SK-N-SH treated with all-trans-retinoic acid at 6 μM for 48 hours (cell line): ENCODE results near the gene FLVCR1.
"Not testable (repeated sequence)": the region's sequence is repeated elsewhere in the genome, so short reads cannot be mapped to it uniquely, and the experiment has no call there.

Experiments
- ATAC-seq: fragments of 200-7000 bp; cut with Tn5 transposase; 3 replicates; pipeline ENCODE4 v1.9.1; 2020; ENCODE audit warnings: mild to moderate bottlenecking, moderate library complexity
- BACH2 ChIP-seq: fragments of 250-450 bp; sonication (Bioruptor Pico); IDR thresholded peaks from 2 replicates; pipeline ENCODE4 v1.9.0; 2021; ENCODE audit warnings: mild to moderate bottlenecking, borderline replicate concordance
- CSDC2 ChIP-seq: fragments of 250-450 bp; sonication (Bioruptor Pico); IDR thresholded peaks from 2 replicates; pipeline ENCODE4 v1.5.0; 2020; ENCODE audit warnings: mild to moderate bottlenecking, moderate library complexity
- ESRRG ChIP-seq: fragments of 250-450 bp; sonication (Bioruptor Pico); IDR thresholded peaks from 2 replicates; pipeline ENCODE4 v1.6.1; 2021; ENCODE audit warnings: mild to moderate bottlenecking
- GLIS3 ChIP-seq: fragments of 250-450 bp; sonication (Bioruptor Pico); IDR thresholded peaks from 2 replicates; pipeline ENCODE4 v1.5.0; 2020; ENCODE audit warnings: mild to moderate bottlenecking, moderate library complexity
- ISL1 ChIP-seq: fragments of 250-450 bp; sonication (Bioruptor Pico); IDR thresholded peaks from 2 replicates; pipeline ENCODE4 v2.1.2; 2022; ENCODE audit warnings: mild to moderate bottlenecking, moderate library complexity
- PPARA ChIP-seq: fragments of 250-450 bp; sonication (Bioruptor Pico); IDR thresholded peaks from 2 replicates; pipeline ENCODE4 v1.5.0; 2020; ENCODE audit warnings: mild to moderate bottlenecking, borderline replicate concordance
- SNAI2 ChIP-seq: fragments of 250-450 bp; sonication (Bioruptor Pico); IDR thresholded peaks from 2 replicates; pipeline ENCODE4 v1.5.0; 2020; ENCODE audit warnings: mild to moderate bottlenecking, moderate library complexity
- TCF4 ChIP-seq: fragments of 250-450 bp; sonication (Bioruptor Pico); IDR thresholded peaks from 2 replicates; pipeline ENCODE4 v1.8.0; 2021; ENCODE audit warnings: mild to moderate bottlenecking, moderate library complexity, borderline replicate concordance
- TOX ChIP-seq: fragments of 250-450 bp; sonication (Bioruptor Pico); IDR thresholded peaks from 2 replicates; pipeline ENCODE4 v1.8.0; 2021; ENCODE audit warnings: mild to moderate bottlenecking, moderate library complexity, borderline replicate concordance
- ZC3H10 ChIP-seq: fragments of 250-450 bp; sonication (Bioruptor Pico); IDR thresholded peaks from 2 replicates; pipeline ENCODE4 v1.5.1; 2021; ENCODE audit warnings: mild to moderate bottlenecking, moderate library complexity
- ZFP30 ChIP-seq: fragments of 450-650 bp; formaldehyde crosslinking; IDR thresholded peaks from 2 replicates; pipeline ENCODE4 v1.5.0; 2022; ENCODE audit warnings: mild to moderate bottlenecking, moderate library complexity
- ZNF70 ChIP-seq: fragments of 450-650 bp; formaldehyde crosslinking; IDR thresholded peaks from 2 replicates; pipeline ENCODE4 v1.5.0; 2020; ENCODE audit warnings: mild to moderate bottlenecking, moderate library complexity
- TF ChIP-seq, protein P1 (sequence below): fragments of 250-450 bp; sonication (Bioruptor Pico); IDR thresholded peaks from 2 replicates; pipeline ENCODE4 v1.5.0; 2020; ENCODE audit warnings: mild to moderate bottlenecking, moderate library complexity
- TF ChIP-seq, protein P2 (sequence below): fragments of 250-450 bp; sonication (Bioruptor Pico); IDR thresholded peaks from 2 replicates; pipeline ENCODE4 v1.8.0; 2021; ENCODE audit warnings: low read depth, mild to moderate bottlenecking, moderate library complexity, borderline replicate concordance
- TF ChIP-seq, protein P3 (sequence below): fragments of 250-450 bp; sonication (Bioruptor Pico); IDR thresholded peaks from 2 replicates; pipeline ENCODE4 v1.8.0; 2020; ENCODE audit warnings: mild to moderate bottlenecking, moderate library complexity, borderline replicate concordance
- TF ChIP-seq, protein P4 (sequence below): fragments of 250-450 bp; sonication (Bioruptor Pico); IDR thresholded peaks from 2 replicates; pipeline ENCODE4 v1.5.1; 2020; ENCODE audit warnings: low read depth, mild to moderate bottlenecking, moderate library complexity
- TF ChIP-seq, protein P5 (sequence below): fragments of 250-450 bp; sonication (Bioruptor Pico); IDR thresholded peaks from 2 replicates; pipeline ENCODE4 v1.5.1; 2021; ENCODE audit warnings: mild to moderate bottlenecking, moderate library complexity

FLVCR1 gene

DNA sequence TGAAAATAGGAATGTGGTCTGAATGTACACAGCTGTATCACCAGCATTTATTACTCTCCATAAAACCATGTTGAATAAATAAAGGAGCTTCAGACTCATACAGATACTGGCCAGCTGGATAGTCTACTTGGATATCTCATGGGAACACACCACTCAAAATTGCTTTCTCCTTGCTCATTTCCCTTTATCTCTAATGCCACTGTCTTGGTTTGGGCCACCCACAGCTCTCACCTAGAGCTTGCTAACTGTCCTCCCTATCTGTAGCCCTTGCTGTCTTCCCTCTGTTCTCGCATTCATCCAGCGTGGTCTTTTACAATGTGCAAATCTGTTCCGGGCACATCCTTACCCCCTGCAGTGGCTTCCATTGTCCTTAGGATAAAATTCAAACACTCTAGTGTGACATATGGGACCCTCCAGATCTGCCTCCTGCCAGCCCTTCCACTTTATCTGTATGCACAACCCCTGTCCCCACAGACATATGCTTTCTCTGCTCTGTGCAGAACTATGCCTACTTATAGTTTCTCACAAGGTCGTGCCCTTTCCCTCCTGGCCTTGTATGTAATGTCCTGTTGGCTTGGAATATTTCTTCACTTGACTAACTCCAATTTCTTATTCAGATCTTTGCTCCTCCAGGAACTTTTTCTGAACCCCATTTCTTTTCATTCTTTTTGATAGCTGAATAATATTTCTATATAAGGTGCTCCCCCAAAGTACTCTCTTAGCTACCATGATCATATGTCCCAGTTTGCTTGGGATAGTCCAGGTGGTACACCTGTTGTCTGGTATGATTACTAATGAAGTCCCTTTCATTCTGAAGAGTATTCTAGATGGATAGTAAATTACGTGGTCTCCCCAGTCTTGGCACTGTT lies 2.9 kb downstream of the FLVCR1 start (continued):
- TF ChIP-seq, protein P1, sequence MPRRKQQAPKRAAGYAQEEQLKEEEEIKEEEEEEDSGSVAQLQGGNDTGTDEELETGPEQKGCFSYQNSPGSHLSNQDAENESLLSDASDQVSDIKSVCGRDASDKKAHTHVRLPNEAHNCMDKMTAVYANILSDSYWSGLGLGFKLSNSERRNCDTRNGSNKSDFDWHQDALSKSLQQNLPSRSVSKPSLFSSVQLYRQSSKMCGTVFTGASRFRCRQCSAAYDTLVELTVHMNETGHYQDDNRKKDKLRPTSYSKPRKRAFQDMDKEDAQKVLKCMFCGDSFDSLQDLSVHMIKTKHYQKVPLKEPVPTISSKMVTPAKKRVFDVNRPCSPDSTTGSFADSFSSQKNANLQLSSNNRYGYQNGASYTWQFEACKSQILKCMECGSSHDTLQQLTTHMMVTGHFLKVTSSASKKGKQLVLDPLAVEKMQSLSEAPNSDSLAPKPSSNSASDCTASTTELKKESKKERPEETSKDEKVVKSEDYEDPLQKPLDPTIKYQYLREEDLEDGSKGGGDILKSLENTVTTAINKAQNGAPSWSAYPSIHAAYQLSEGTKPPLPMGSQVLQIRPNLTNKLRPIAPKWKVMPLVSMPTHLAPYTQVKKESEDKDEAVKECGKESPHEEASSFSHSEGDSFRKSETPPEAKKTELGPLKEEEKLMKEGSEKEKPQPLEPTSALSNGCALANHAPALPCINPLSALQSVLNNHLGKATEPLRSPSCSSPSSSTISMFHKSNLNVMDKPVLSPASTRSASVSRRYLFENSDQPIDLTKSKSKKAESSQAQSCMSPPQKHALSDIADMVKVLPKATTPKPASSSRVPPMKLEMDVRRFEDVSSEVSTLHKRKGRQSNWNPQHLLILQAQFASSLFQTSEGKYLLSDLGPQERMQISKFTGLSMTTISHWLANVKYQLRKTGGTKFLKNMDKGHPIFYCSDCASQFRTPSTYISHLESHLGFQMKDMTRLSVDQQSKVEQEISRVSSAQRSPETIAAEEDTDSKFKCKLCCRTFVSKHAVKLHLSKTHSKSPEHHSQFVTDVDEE (CRISPR knock-in tag), result no peak
- no peak for TF ChIP-seq ISL1 (CRISPR knock-in tag)
- TF ChIP-seq TCF4 (CRISPR knock-in tag), result no peak
- TF ChIP-seq TOX, result no peak

DNA sequence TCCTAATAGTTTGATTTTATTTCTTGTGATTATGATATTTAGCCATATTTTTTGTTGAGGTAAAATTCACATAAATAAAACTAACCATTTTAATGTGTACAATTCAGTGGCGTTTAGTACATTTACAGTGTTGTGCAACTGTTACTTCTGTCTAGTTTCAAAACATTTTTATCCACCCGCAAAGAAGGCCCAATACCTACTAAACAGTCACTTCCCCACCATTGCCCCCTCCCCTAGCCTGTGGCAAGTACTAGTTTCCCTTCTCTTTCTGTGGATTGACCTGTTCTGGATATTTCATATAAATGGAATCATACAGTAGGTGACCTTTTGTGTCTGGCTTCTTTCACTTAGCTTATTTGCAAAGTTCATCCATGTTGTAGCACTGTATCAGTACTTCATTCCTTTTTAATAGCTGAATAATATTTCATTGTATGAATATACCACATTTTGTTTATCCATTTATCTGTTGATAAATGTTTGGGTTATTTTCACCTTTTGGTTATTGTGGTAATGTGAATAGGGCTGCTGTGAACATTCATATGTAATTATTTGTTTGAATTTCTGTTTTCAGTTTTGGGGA lies 4.1 kb downstream of the FLVCR1 start:
- ATAC-seq, result no peak
- TF ChIP-seq, protein P2, sequence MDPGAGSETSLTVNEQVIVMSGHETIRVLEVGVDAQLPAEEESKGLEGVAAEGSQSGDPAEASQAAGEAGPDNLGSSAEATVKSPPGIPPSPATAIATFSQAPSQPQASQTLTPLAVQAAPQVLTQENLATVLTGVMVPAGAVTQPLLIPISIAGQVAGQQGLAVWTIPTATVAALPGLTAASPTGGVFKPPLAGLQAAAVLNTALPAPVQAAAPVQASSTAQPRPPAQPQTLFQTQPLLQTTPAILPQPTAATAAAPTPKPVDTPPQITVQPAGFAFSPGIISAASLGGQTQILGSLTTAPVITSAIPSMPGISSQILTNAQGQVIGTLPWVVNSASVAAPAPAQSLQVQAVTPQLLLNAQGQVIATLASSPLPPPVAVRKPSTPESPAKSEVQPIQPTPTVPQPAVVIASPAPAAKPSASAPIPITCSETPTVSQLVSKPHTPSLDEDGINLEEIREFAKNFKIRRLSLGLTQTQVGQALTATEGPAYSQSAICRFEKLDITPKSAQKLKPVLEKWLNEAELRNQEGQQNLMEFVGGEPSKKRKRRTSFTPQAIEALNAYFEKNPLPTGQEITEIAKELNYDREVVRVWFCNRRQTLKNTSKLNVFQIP (CRISPR knock-in tag), result no peak
- TF ChIP-seq, protein P3, sequence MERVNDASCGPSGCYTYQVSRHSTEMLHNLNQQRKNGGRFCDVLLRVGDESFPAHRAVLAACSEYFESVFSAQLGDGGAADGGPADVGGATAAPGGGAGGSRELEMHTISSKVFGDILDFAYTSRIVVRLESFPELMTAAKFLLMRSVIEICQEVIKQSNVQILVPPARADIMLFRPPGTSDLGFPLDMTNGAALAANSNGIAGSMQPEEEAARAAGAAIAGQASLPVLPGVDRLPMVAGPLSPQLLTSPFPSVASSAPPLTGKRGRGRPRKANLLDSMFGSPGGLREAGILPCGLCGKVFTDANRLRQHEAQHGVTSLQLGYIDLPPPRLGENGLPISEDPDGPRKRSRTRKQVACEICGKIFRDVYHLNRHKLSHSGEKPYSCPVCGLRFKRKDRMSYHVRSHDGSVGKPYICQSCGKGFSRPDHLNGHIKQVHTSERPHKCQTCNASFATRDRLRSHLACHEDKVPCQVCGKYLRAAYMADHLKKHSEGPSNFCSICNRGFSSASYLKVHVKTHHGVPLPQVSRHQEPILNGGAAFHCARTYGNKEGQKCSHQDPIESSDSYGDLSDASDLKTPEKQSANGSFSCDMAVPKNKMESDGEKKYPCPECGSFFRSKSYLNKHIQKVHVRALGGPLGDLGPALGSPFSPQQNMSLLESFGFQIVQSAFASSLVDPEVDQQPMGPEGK, result no peak
- TF ChIP-seq ISL1 (CRISPR knock-in tag) (no peak), ZFP30 (no peak), BACH2 (CRISPR knock-in tag) (no peak), PPARA (CRISPR knock-in tag) (no peak), CSDC2 (CRISPR knock-in tag) (no peak), ESRRG (CRISPR knock-in tag) (no peak), GLIS3 (CRISPR knock-in tag) (no peak), SNAI2 (CRISPR knock-in tag) (no peak)
- TF ChIP-seq, protein P4, sequence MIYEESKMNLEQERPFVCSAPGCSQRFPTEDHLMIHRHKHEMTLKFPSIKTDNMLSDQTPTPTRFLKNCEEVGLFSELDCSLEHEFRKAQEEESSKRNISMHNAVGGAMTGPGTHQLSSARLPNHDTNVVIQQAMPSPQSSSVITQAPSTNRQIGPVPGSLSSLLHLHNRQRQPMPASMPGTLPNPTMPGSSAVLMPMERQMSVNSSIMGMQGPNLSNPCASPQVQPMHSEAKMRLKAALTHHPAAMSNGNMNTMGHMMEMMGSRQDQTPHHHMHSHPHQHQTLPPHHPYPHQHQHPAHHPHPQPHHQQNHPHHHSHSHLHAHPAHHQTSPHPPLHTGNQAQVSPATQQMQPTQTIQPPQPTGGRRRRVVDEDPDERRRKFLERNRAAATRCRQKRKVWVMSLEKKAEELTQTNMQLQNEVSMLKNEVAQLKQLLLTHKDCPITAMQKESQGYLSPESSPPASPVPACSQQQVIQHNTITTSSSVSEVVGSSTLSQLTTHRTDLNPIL (CRISPR knock-in tag), result no peak

DNA sequence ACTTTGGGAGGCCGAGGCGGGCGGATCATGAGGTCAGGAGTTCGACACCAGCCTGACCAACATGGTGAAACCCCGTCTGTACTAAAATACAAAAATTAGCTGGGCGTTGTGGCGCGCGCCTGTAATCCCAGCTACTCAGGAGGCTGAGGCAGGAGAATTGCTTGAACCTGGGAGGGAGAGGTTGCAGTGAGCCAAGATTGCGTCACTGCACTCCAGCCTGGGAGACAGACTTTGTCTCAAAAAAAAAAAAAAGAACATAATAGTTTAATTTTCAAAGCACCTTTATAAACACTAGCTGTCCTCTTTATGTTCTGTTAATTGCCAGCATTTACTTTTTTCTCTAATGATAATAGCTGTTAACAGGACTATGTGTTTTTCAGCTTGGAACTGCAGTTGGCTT lies 5.3 kb downstream of the FLVCR1 start:
- not testable (repeated sequence) for ATAC-seq

DNA sequence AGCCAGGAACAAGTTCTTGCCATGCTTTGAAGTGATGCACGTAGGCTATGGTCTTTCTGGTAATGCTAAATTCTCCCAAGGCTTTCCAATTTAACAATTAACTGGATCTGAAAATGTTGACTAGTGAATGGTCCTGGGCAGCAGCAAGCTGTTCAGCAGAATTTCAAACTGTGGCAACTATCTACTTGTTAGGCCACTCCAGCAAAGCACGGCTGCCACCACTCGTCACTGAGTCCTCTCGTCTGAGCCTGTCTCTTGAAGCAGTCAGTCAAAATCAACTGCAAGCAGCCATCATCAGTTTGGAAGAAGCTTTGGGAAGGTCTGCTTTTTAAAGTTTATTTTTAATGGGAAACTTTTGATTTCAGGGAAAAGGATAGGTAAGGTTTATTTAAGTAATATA lies 6.1 kb downstream of the FLVCR1 start:
- TF ChIP-seq ISL1 (CRISPR knock-in tag), result no peak
- ATAC-seq, result no peak

DNA sequence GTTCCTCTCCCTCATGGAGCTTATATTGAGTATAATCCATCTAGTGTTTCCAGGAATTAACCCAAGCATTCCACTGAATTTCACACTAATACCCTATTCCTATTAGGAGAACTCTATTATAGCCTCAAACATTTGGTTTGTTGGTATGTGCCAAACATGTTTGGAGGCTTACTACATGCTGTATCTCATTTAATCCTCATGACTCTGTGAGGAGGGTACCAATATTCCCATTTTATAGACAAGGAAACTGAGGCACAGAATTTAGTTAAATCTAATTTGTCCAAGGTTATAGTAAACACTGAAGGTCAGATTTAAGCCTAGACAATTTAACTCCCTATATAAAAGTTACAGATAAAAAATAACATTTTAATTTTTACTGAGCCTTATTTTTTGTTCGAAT lies 9.1 kb downstream of the FLVCR1 start:
- TF ChIP-seq SNAI2 (CRISPR knock-in tag) (no peak), ZNF70 (CRISPR knock-in tag) (no peak), GLIS3 (CRISPR knock-in tag) (no peak), PPARA (CRISPR knock-in tag) (no peak), ZC3H10 (no peak)
- TF ChIP-seq, protein P5, sequence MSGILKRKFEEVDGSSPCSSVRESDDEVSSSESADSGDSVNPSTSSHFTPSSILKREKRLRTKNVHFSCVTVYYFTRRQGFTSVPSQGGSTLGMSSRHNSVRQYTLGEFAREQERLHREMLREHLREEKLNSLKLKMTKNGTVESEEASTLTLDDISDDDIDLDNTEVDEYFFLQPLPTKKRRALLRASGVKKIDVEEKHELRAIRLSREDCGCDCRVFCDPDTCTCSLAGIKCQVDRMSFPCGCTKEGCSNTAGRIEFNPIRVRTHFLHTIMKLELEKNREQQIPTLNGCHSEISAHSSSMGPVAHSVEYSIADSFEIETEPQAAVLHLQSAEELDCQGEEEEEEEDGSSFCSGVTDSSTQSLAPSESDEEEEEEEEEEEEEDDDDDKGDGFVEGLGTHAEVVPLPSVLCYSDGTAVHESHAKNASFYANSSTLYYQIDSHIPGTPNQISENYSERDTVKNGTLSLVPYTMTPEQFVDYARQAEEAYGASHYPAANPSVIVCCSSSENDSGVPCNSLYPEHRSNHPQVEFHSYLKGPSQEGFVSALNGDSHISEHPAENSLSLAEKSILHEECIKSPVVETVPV (CRISPR knock-in tag), result no peak
- no peak for ATAC-seq
